Measurements from ENCODE around the gene CCNT2. TPM values are rescaled to one million over a fixed set of nuclear protein-coding genes. Genes with fewer than 3 reads are reported as not detected.
"Not testable (repeated sequence)": the region's sequence is repeated elsewhere in the genome, so short reads cannot be mapped to it uniquely, and the experiment has no call there.

CCNT2 gene
- polyA plus RNA-seq, 1 donor (not counting 4 experiments of a cell fraction or from before 2014, with no cell fraction given): 20.9 TPM

DNA sequence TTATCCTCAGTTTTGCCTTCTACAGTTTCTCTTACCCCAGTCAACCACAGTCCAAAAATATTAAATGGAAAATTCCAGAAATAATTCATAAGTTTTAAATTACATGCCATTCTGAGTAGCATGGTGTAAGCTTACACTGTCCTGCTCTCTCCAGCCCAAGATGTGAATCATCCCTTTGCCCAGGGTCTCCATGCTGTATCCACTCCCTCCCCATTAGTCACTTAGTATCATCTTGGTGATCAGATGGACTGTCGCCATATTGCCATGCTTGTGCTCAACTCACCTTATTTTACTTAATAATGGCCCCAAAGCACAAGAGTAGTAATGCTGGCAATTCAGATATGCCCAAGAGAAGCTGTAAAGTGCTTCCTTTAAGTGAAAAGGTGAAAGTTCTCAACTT lies 18.5 kb upstream of the CCNT2 start:
- H3K9ac ChIP-seq (ENCODE audit: control insufficient read depth, extremely low read depth, insufficient read depth, low read length): no peak overlapping the region
- no peaks in the 10 kb centered on the region for H3K4me1 ChIP-seq (ENCODE audit: control insufficient read depth, extremely low read depth, insufficient read depth, low read length)
- TF ChIP-seq EZH2 (IDR thresholded peaks at IDR 0.05; ENCODE audit: low read length): no peak
- TF ChIP-seq, protein P1, sequence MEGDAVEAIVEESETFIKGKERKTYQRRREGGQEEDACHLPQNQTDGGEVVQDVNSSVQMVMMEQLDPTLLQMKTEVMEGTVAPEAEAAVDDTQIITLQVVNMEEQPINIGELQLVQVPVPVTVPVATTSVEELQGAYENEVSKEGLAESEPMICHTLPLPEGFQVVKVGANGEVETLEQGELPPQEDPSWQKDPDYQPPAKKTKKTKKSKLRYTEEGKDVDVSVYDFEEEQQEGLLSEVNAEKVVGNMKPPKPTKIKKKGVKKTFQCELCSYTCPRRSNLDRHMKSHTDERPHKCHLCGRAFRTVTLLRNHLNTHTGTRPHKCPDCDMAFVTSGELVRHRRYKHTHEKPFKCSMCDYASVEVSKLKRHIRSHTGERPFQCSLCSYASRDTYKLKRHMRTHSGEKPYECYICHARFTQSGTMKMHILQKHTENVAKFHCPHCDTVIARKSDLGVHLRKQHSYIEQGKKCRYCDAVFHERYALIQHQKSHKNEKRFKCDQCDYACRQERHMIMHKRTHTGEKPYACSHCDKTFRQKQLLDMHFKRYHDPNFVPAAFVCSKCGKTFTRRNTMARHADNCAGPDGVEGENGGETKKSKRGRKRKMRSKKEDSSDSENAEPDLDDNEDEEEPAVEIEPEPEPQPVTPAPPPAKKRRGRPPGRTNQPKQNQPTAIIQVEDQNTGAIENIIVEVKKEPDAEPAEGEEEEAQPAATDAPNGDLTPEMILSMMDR (optimal IDR thresholded peaks at IDR 0.05 in 1 of 3, IDR thresholded peaks at IDR 0.05 in 1 of 3, conservative IDR thresholded peaks at IDR 0.05 in 1 of 3; ENCODE audit: extremely low read depth in 1 of 3, insufficient read depth in 2 of 3, low read length in 3 of 3): no peak
- no peaks in the 10 kb centered on the region for H4K20me1 ChIP-seq (ENCODE audit: control insufficient read depth, extremely low read depth, insufficient read depth, low read length)
- H3K4me3 ChIP-seq (ENCODE audit: control insufficient read depth in 2 of 3, extremely low read depth in 1 of 3, insufficient read depth in 2 of 3, low read depth in 1 of 3, low read length in 3 of 3): no peak overlapping the region
- H3K27ac ChIP-seq (ENCODE audit: control insufficient read depth, insufficient read depth, low read length): no peak overlapping the region
- no peaks in the 10 kb centered on the region for H3K9me3 ChIP-seq (ENCODE audit: control insufficient read depth, low read depth, low read length)
- no peaks in the 10 kb centered on the region for H3K36me3 ChIP-seq (ENCODE audit: control insufficient read depth in 2 of 2, extremely low read depth in 1 of 2, insufficient read depth in 2 of 2, low read length in 2 of 2)
- FAIRE-seq: no peak
- dilution Hi-C loops (cut with MboI; ENCODE audit: extremely low pct_ligation_motif_present, low sequenced_read_pairs): no loop called here
- DNase-seq (ENCODE audit: low read depth, low spot score): no peak
- H3K27me3 ChIP-seq (ENCODE audit: control insufficient read depth, extremely low read depth, insufficient read depth, low read length): no peaks in the 10 kb centered on the region
- no peak overlapping the region for H3K4me2 ChIP-seq (ENCODE audit: control insufficient read depth, extremely low read depth, insufficient read depth, low read depth, low read length)
- no peaks in the 10 kb centered on the region for H3K79me2 ChIP-seq (ENCODE audit: control insufficient read depth, insufficient read depth, low read length)
- no peaks in the 10 kb centered on the region for H3K9me1 ChIP-seq (ENCODE audit: control insufficient read depth, extremely low read depth, insufficient read depth, low read length)
- no peak overlapping the region for H2AFZ ChIP-seq (ENCODE audit: control insufficient read depth, low read length)

DNA sequence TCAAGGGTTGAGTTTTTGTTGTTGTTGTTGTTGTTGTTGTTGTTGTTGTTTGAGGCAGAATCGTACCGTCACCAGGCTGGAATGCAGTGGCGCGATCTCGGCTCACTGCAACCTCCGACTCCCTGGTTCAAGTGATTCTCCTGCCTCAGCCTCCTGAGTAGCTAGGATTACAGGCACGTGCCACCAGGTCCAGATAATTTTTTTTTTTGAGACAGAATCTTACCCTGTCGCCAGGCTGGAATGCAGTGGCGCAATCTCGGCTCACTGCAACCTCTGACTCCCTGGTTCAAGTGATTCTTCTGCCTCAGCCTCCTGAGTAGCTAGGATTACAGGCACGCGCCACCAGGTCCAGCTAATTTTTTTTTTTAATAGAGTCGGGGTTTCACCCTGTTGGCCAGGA lies 14.9 kb upstream of the CCNT2 start:
- H4K20me1 ChIP-seq (ENCODE audit: control insufficient read depth, extremely low read depth, insufficient read depth, low read length); H3K4me3 ChIP-seq (ENCODE audit: control insufficient read depth in 2 of 3, extremely low read depth in 1 of 3, insufficient read depth in 2 of 3, low read depth in 1 of 3, low read length in 3 of 3); dilution Hi-C loops (cut with MboI; ENCODE audit: extremely low pct_ligation_motif_present, low sequenced_read_pairs); H3K9me1 ChIP-seq (ENCODE audit: control insufficient read depth, extremely low read depth, insufficient read depth, low read length); H3K4me2 ChIP-seq (ENCODE audit: control insufficient read depth, extremely low read depth, insufficient read depth, low read depth, low read length); H3K79me2 ChIP-seq (ENCODE audit: control insufficient read depth, insufficient read depth, low read length); H3K4me1 ChIP-seq (ENCODE audit: control insufficient read depth, extremely low read depth, insufficient read depth, low read length); H3K36me3 ChIP-seq (ENCODE audit: control insufficient read depth in 2 of 2, extremely low read depth in 1 of 2, insufficient read depth in 2 of 2, low read length in 2 of 2); H3K9me3 ChIP-seq (ENCODE audit: control insufficient read depth, low read depth, low read length); H2AFZ ChIP-seq (ENCODE audit: control insufficient read depth, low read length); DNase-seq (ENCODE audit: low read depth, low spot score); FAIRE-seq; H3K27me3 ChIP-seq (ENCODE audit: control insufficient read depth, extremely low read depth, insufficient read depth, low read length); H3K27ac ChIP-seq (ENCODE audit: control insufficient read depth, insufficient read depth, low read length); H3K9ac ChIP-seq (ENCODE audit: control insufficient read depth, extremely low read depth, insufficient read depth, low read length): not testable (repeated sequence)

DNA sequence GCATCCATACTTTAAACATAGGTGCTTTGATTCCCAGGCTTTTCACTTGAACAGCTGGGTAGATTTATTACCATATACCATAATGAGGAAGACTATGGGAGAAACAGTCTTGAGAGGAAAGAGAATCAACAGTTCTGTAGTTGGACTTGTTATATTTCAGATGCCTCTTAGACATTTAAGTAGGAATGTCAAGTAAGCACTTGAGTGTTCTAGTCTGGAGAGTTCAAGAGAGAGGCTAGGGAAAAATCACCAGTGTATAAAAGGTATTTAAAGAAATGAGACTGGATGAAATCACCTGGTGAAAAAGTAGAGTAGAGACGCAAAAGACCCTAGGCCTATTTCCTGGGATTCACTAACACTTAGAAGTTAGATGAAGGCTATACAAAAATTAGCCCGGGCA lies 13.5 kb upstream of the CCNT2 start:
- Histone ChIP-seq H3K79me2 (ENCODE audit: control insufficient read depth, insufficient read depth, low read length) (no peaks in the 10 kb centered on the region), H4K20me1 (ENCODE audit: control insufficient read depth, extremely low read depth, insufficient read depth, low read length) (no peaks in the 10 kb centered on the region), H3K9me3 (ENCODE audit: control insufficient read depth, low read depth, low read length) (no peaks in the 10 kb centered on the region), H3K9ac (ENCODE audit: control insufficient read depth, extremely low read depth, insufficient read depth, low read length) (no peak overlapping the region), H3K4me2 (ENCODE audit: control insufficient read depth, extremely low read depth, insufficient read depth, low read depth, low read length) (no peak overlapping the region), H3K36me3 (ENCODE audit: control insufficient read depth in 2 of 2, extremely low read depth in 1 of 2, insufficient read depth in 2 of 2, low read length in 2 of 2) (no peaks in the 10 kb centered on the region), H3K4me3 (ENCODE audit: control insufficient read depth in 2 of 3, extremely low read depth in 1 of 3, insufficient read depth in 2 of 3, low read depth in 1 of 3, low read length in 3 of 3) (no peak overlapping the region), H3K27me3 (ENCODE audit: control insufficient read depth, extremely low read depth, insufficient read depth, low read length) (no peaks in the 10 kb centered on the region), H3K4me1 (ENCODE audit: control insufficient read depth, extremely low read depth, insufficient read depth, low read length) (no peaks in the 10 kb centered on the region), H3K27ac (ENCODE audit: control insufficient read depth, insufficient read depth, low read length) (no peak overlapping the region), H2AFZ (ENCODE audit: control insufficient read depth, low read length) (no peak overlapping the region), H3K9me1 (ENCODE audit: control insufficient read depth, extremely low read depth, insufficient read depth, low read length) (no peaks in the 10 kb centered on the region)
- FAIRE-seq (no peak), DNase-seq (ENCODE audit: low read depth, low spot score) (no peak)
- dilution Hi-C loops (cut with MboI; ENCODE audit: extremely low pct_ligation_motif_present, low sequenced_read_pairs): no loop called here
- TF ChIP-seq EZH2 (IDR thresholded peaks at IDR 0.05; ENCODE audit: low read length): no peak
- TF ChIP-seq, protein P1 (optimal IDR thresholded peaks at IDR 0.05 in 1 of 3, IDR thresholded peaks at IDR 0.05 in 1 of 3, conservative IDR thresholded peaks at IDR 0.05 in 1 of 3; ENCODE audit: extremely low read depth in 1 of 3, insufficient read depth in 2 of 3, low read length in 3 of 3): no peak

All from keratinocyte (primary cell).